Prostate gland (tissue), 2 donors: ENCODE data around the gene TAF6L. TPM values are rescaled to one million over a fixed set of nuclear protein-coding genes. Genes with fewer than 3 reads are reported as not detected.
"Not testable (repeated sequence)": the region's sequence is repeated elsewhere in the genome, so short reads cannot be mapped to it uniquely, and the experiment has no call there.

Experiments
- DNase-seq: peaks from one replicate; pipeline ENCODE4 v3.0.0-alpha.2; 2019; ENCODE audit warnings: low spot score
- H3K27ac ChIP-seq, 2 donors: fragments of 200-600 bp; sonication (generic); 2 replicates each; pipeline ENCODE4 v1.5.1; 2017 to 2019
- H3K27me3 ChIP-seq: fragments of 200-600 bp; sonication (generic); replicated peaks from 2 replicates; pipeline ENCODE4 v1.5.1; 2019; ENCODE audit not compliant: insufficient read depth
- H3K36me3 ChIP-seq, 2 donors: fragments of 200-600 bp; sonication (generic); 1 replicate in 1 of 2; 2 replicates in 1 of 2; pipeline versions ENCODE4 v1.5.1 to v1.8.1; 2017 to 2019
- H3K4me1 ChIP-seq: fragments of 200-600 bp; sonication (generic); replicated peaks from 2 replicates; pipeline ENCODE4 v1.5.1; 2019
- H3K4me3 ChIP-seq, 2 donors: fragments of 200-600 bp; sonication (generic); 2 replicates each; pipeline ENCODE4 v1.5.1; 2017 to 2019
- H3K9me3 ChIP-seq: fragments of 200-600 bp; sonication (generic); 2 replicates; pipeline ENCODE4 v1.5.1; 2017
- POLR2A ChIP-seq: fragments of 450-650 bp; IDR thresholded peaks from one replicate; pipeline ENCODE4 v1.6.1; 2016; ENCODE audit warnings: antibody characterized with exemption, mild to moderate bottlenecking
- POLR2AphosphoS5 ChIP-seq: sonication (generic); formaldehyde crosslinking; IDR thresholded peaks from one replicate; pipeline ENCODE4 v1.6.1; 2017; ENCODE audit warnings: antibody characterized with exemption
- WGBS: methylation state at CpG from one replicate; pipeline ENCODE4 v1.1.5; 2018; 5-methylcytosine and 5-hydroxymethylcytosine counted together
- intact Hi-C: fragments of 100-400 bp; cut with DNase I; formaldehyde crosslinking; loops from one replicate; pipeline ENCODE4 v1.14.2; 2022
- total RNA-seq, 2 donors: library from RNA; depleted of rRNA; stranded (reverse); fragments of >200 nt; gene quantifications; one replicate each; pipeline ENCODE4 v1.1.0, GENCODE V29; 2016
- TF ChIP-seq, protein P1 (sequence below), 4 experiments: fragments of 200-600 bp in 2 of 4; fragments of 450-650 bp in 2 of 4; sonication (generic) in 2 of 4; IDR thresholded peaks; 1 replicate in 3 of 4; 2 replicates in 1 of 4; pipeline ENCODE4 v1.5.1; 2016 to 2019; ENCODE audit warnings: antibody characterized with exemption in 4 of 4, mild to moderate bottlenecking in 2 of 4, moderate library complexity in 2 of 4

Gene TAF6L
- total RNA-seq, 2 donors from 2014 or later: 22.2 to 36.2 TPM

DNA sequence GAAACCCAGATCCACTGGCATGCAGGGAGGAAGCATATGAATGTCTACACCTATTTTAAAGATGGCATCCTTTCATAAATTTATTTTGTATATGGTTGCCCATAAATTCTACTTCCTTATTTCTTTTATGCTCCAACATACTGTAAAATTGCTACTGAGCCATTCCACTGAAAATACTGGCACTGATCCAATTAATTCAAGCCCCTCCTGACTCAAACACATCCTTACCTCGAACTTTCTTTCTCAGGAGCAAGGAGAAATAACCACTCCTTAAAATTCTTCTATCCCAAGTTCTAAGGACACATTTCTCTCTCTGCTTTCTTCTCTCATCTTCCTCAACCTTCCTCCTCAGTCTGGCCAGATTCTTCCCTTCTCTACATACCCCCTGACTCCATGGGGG lies 39.6 kb downstream of the TAF6L start:
- no peak for DNase-seq
- H3K36me3 ChIP-seq: no peaks in the 10 kb centered on the region
- 19% methylated on average over 1 of the region's 1 CpG for WGBS
- no peaks in the 10 kb centered on the region for H3K27me3 ChIP-seq
- no peak overlapping the region for H3K27ac ChIP-seq
- no peaks in the 10 kb centered on the region for H3K9me3 ChIP-seq
- intact Hi-C loops: no loop called here
- TF ChIP-seq POLR2AphosphoS5 (no peak), POLR2A (no peak)
- TF ChIP-seq, protein P1, sequence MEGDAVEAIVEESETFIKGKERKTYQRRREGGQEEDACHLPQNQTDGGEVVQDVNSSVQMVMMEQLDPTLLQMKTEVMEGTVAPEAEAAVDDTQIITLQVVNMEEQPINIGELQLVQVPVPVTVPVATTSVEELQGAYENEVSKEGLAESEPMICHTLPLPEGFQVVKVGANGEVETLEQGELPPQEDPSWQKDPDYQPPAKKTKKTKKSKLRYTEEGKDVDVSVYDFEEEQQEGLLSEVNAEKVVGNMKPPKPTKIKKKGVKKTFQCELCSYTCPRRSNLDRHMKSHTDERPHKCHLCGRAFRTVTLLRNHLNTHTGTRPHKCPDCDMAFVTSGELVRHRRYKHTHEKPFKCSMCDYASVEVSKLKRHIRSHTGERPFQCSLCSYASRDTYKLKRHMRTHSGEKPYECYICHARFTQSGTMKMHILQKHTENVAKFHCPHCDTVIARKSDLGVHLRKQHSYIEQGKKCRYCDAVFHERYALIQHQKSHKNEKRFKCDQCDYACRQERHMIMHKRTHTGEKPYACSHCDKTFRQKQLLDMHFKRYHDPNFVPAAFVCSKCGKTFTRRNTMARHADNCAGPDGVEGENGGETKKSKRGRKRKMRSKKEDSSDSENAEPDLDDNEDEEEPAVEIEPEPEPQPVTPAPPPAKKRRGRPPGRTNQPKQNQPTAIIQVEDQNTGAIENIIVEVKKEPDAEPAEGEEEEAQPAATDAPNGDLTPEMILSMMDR (IDR thresholded peaks at IDR 0.05): no peak
- no peak overlapping the region for H3K4me3 ChIP-seq
- no peaks in the 10 kb centered on the region for H3K4me1 ChIP-seq

DNA sequence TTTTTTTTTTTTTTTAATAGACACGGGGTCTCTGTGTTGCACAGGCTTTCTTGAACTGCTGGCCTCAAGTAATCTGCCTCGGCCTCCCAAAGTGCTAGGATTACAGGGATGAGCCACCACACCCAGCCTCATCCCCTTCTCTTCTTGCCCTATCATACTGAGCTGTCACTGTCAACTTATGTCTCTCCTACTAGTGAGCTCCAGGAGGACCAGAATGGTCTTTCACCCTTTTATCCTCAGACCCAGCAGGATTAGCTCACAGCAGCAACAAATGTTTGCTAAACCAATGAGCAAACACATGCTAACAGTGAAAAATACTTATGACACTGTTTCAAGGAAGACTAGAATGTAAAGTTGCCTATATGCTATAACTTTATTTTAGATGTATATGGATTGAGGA lies 40.5 kb downstream of the TAF6L start:
- Histone ChIP-seq H3K4me1 (no peaks in the 10 kb centered on the region), H3K27me3 (no peaks in the 10 kb centered on the region), H3K36me3 (no peaks in the 10 kb centered on the region), H3K27ac (no peak overlapping the region), H3K9me3 (no peaks in the 10 kb centered on the region), H3K4me3 (no peak overlapping the region)
- no peak for DNase-seq
- intact Hi-C loops: no loop called here
- WGBS: 92% methylated on average over 2 of the region's 2 CpGs
- TF ChIP-seq POLR2A (no peak), POLR2AphosphoS5 (no peak)
- TF ChIP-seq, protein P1 (IDR thresholded peaks at IDR 0.05): no peak

DNA sequence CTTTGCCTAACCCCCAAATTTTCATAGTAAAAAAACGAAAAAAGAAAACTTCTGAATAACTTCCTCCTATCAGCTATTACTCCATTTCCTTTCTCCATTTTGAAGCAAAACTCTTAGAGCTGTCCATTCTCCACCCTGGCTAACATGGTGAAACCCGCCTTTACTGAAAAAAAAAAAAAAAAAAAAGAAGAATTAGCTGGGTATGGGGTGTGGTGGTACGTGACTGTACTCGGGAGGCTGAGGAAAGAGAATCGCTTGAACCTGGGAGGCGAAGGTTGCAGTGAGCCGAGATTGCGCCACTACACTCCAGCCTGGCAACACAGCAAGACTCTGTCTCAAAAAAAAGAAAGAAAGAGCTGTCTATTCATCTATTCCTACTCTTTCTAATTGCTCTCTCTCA lies 45.4 kb downstream of the TAF6L start:
- Histone ChIP-seq H3K36me3 (no peaks in the 10 kb centered on the region), H3K27me3 (no peaks in the 10 kb centered on the region), H3K27ac (no peak overlapping the region), H3K9me3 (no peaks in the 10 kb centered on the region), H3K4me1 (no peaks in the 10 kb centered on the region), H3K4me3 (no peak overlapping the region)
- no peak for DNase-seq
- WGBS: 82% methylated on average over 8 of the region's 8 CpGs
- TF ChIP-seq, protein P1 (IDR thresholded peaks at IDR 0.05): no peak
- TF ChIP-seq POLR2A (no peak), POLR2AphosphoS5 (no peak)
- intact Hi-C loops: no loop called here

DNA sequence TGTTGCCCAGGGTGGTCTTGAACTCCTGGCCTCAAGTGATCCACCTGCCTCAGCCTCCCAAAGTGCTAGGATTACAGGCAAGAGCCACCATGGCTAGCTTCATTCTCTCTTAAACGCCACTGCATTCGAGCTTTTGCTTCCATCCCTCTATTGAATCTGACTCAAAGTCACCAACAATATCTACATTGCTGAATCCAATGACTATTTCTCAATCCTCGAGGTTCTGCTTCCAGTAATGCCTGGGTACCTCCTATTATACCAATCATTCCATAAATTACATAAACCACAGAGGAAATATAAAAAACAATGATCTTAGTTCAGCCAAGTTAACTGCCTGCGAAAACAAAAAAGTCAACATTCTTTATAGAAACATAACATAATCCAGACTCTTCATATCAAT lies 45.9 kb downstream of the TAF6L start:
- Histone ChIP-seq H3K36me3 (no peaks in the 10 kb centered on the region), H3K9me3 (no peaks in the 10 kb centered on the region), H3K4me3 (no peak overlapping the region), H3K4me1 (no peaks in the 10 kb centered on the region), H3K27ac (no peak overlapping the region), H3K27me3 (no peaks in the 10 kb centered on the region)
- DNase-seq: no peak
- TF ChIP-seq POLR2A: no peak
- 83% methylated on average over 4 of the region's 4 CpGs for WGBS
- intact Hi-C loops: no loop called here

DNA sequence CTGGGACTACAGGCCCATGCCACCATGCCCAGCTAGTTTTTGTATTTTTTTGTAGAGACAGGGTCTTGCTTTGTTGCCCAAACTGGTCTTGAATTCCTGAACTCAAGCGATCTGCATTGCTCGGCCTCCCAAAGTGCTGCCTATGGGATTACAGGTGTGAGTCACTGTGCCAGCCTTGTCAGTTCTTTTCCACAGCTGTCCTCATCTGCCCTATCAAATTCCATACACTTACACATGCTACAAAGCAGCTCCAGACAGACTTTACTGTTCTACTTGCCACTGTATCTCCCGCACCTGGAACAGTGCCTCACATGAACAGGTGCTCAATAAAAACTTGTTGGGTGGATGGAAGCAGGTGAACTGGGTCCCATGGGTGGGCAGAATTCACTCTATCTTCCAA lies 52.5 kb downstream of the TAF6L start:
- WGBS: 95% methylated on average over 3 of the region's 3 CpGs
- Histone ChIP-seq H3K4me3 (no peak overlapping the region), H3K36me3 (peaks cover 19 to 32% of the 10 kb centered on the region in 2 donors), H3K27me3 (no peaks in the 10 kb centered on the region), H3K9me3 (no peaks in the 10 kb centered on the region), H3K27ac (no peak overlapping the region), H3K4me1 (no peaks in the 10 kb centered on the region)
- TF ChIP-seq POLR2A (no peak), POLR2AphosphoS5 (no peak)
- TF ChIP-seq, protein P1 (IDR thresholded peaks at IDR 0.05): no peak
- intact Hi-C loops: no loop called here
- no peak for DNase-seq

DNA sequence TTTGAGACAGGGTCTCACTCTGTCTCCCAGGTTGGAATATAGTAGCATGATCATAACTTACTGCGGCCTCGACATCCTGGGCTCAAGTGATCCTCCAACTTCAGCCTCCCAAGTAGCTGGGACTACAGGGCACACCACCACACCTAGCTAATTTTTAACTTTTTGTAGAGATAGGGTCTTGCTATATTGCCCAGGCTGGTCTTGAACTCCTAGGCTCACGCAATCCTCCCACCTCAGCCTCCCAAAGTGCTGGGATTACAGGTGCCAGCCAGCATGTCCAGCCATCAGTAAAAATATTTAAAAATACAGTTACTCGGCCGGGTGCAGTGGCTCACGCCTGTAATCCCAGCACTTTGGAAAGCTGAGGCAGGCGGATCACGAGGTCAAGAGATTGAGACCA lies 56.9 kb downstream of the TAF6L start:
- H3K27ac ChIP-seq, H3K4me3 ChIP-seq, H3K27me3 ChIP-seq, DNase-seq, intact Hi-C loops, H3K4me1 ChIP-seq, H3K9me3 ChIP-seq: not testable (repeated sequence)
- peaks cover 16 to 26% of the 10 kb centered on the region in 2 donors for H3K36me3 ChIP-seq
- 93% methylated on average over 8 of the region's 8 CpGs for WGBS
